Loucy (cell line): ENCODE results near the gene NPIPA5.
"Not testable (repeated sequence)": the region's sequence is repeated elsewhere in the genome, so short reads cannot be mapped to it uniquely, and the experiment has no call there.

ENCODE experiments used
- H2AFZ ChIP-seq: fragments of 200-600 bp; sonication (generic); 2 replicates; pipeline ENCODE4 v1.6.0; 2016; ENCODE audit warnings: antibody characterized with exemption, mild to moderate bottlenecking, low read length, moderate library complexity
- H3F3A ChIP-seq: fragments of 200-600 bp; 2 replicates; pipeline ENCODE4 v1.6.0; 2016; ENCODE audit warnings: antibody characterized with exemption, low read depth, mild to moderate bottlenecking
- H3K27me3 ChIP-seq: fragments of 200-600 bp; sonication (generic); 2 replicates; pipeline ENCODE4 v1.6.1; 2014; ENCODE audit warnings: low read length, mild to moderate bottlenecking; ENCODE audit not compliant: insufficient read depth, poor library complexity, severe bottlenecking
- H3K36me3 ChIP-seq: fragments of 200-600 bp; sonication (generic); 2 replicates; pipeline ENCODE4 v1.6.1; 2016; ENCODE audit warnings: low read length; ENCODE audit not compliant: insufficient read depth
- H3K4me1 ChIP-seq: fragments of 200-600 bp; sonication (generic); 2 replicates; pipeline ENCODE4 v1.5.1; 2014; ENCODE audit warnings: low read length, mild to moderate bottlenecking; ENCODE audit not compliant: insufficient read depth, poor library complexity, severe bottlenecking
- H3K4me2 ChIP-seq: fragments of 200-600 bp; sonication (generic); 2 replicates; pipeline ENCODE4 v1.6.0; 2014; ENCODE audit warnings: antibody characterized with exemption, low read length, low read depth, mild to moderate bottlenecking; ENCODE audit not compliant: poor library complexity, severe bottlenecking
- H3K4me3 ChIP-seq: fragments of 200-600 bp; sonication (generic); 2 replicates; pipeline ENCODE4 v1.5.1; 2014; ENCODE audit warnings: low read length, mild to moderate bottlenecking, mixed read lengths; ENCODE audit not compliant: poor library complexity, severe bottlenecking
- H3K79me2 ChIP-seq: fragments of 200-600 bp; sonication (generic); 2 replicates; pipeline ENCODE4 v1.6.1; 2014; ENCODE audit warnings: low read length; ENCODE audit not compliant: insufficient read depth
- H3K9ac ChIP-seq: fragments of 200-600 bp; sonication (generic); 2 replicates; pipeline ENCODE4 v1.6.0; 2014; ENCODE audit warnings: mild to moderate bottlenecking, low read depth, low read length, moderate library complexity; ENCODE audit not compliant: poor library complexity, severe bottlenecking
- H3K9me2 ChIP-seq: fragments of 200-600 bp; sonication (generic); replicated peaks from 2 replicates; pipeline ENCODE4 v1.6.1; 2016; ENCODE audit warnings: low read depth, low read length, mixed read lengths
- H3K9me3 ChIP-seq: fragments of 200-600 bp; sonication (generic); 2 replicates; pipeline ENCODE4 v1.6.1; 2014; ENCODE audit warnings: mild to moderate bottlenecking, antibody characterized with exemption, low read length, low read depth; ENCODE audit not compliant: insufficient read depth
- H4K20me1 ChIP-seq: fragments of 200-600 bp; sonication (generic); 2 replicates; pipeline ENCODE4 v1.6.0; 2014; ENCODE audit warnings: antibody characterized with exemption, low read length, mild to moderate bottlenecking; ENCODE audit not compliant: insufficient read depth, poor library complexity, severe bottlenecking

NPIPA5 gene

DNA sequence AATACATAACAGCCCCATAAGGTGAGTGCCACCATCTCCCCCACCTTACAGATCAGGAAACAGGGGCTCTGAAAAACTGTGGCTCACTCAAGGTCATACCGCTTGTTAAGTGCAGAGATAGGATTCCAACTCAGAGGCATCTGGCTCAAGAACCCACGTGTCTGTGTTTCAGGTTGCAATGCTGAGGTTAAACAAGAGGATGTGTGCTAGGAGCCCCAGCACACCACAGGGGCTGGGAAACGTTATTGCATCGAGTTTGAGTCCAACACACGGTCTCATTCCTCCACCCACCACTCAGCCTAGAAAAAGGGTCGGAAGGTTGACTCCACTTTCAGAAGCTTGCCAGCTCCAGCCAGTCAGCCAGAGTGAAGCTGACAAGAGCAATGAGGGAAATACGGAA lies 29.4 kb downstream of the NPIPA5 start:
- H3K9me3 ChIP-seq, H4K20me1 ChIP-seq, H3K4me1 ChIP-seq, H3K9me2 ChIP-seq, H3K9ac ChIP-seq, H2AFZ ChIP-seq, H3F3A ChIP-seq, H3K79me2 ChIP-seq, H3K4me2 ChIP-seq, H3K27me3 ChIP-seq, H3K4me3 ChIP-seq, H3K36me3 ChIP-seq: not testable (repeated sequence)

GRCh38 chr16:15342337-15342736 lies 35.8 kb downstream of the NPIPA5 start:
- H3K4me2 ChIP-seq, H3K4me1 ChIP-seq, H3K9me3 ChIP-seq, H3K36me3 ChIP-seq, H3K4me3 ChIP-seq, H3F3A ChIP-seq, H3K9ac ChIP-seq, H3K79me2 ChIP-seq, H4K20me1 ChIP-seq, H3K27me3 ChIP-seq, H2AFZ ChIP-seq, H3K9me2 ChIP-seq: not testable (repeated sequence)

GRCh38 chr16:15338986-15339385 lies 39.1 kb downstream of the NPIPA5 start:
- H3K9me2 ChIP-seq, H3K79me2 ChIP-seq, H4K20me1 ChIP-seq, H3F3A ChIP-seq, H3K4me3 ChIP-seq, H3K27me3 ChIP-seq, H3K4me2 ChIP-seq, H3K36me3 ChIP-seq, H2AFZ ChIP-seq, H3K9ac ChIP-seq, H3K4me1 ChIP-seq, H3K9me3 ChIP-seq: not testable (repeated sequence)

- H3F3A ChIP-seq, H4K20me1 ChIP-seq, H3K27me3 ChIP-seq, H3K4me1 ChIP-seq, H3K9me2 ChIP-seq, H2AFZ ChIP-seq, H3K79me2 ChIP-seq, H3K4me2 ChIP-seq, H3K4me3 ChIP-seq, H3K9ac ChIP-seq, H3K36me3 ChIP-seq, H3K9me3 ChIP-seq: not testable (repeated sequence)
These were observed 40.0 kb downstream of the NPIPA5 start for GRCh38 chr16:15337974-15338605.

- not testable (repeated sequence) for H3K9ac ChIP-seq, H3F3A ChIP-seq, H3K4me3 ChIP-seq, H3K4me1 ChIP-seq, H3K4me2 ChIP-seq, H4K20me1 ChIP-seq, H2AFZ ChIP-seq, H3K36me3 ChIP-seq, H3K9me2 ChIP-seq, H3K27me3 ChIP-seq, H3K79me2 ChIP-seq, H3K9me3 ChIP-seq
These were observed 42.5 kb downstream of the NPIPA5 start for GRCh38 chr16:15335609-15336008.

DNA sequence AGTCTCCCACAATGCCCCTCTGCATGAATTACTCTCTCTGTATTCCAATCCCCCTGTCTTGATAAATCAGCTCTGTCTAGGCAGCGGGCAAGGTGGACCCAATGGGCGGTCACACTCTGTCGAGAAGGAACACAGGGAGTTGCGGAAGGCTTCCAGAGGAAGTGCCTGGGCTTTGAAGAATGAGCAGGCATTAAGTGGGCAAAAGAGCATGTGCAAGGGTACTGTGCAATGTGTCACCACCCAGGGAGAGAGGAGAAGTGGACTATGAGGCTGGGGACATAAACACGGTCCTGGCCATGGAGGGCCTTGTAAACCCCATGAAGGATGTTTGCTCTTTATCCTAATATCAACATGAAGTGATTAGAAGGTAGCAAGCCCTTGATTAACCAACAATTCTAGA lies 44.1 kb downstream of the NPIPA5 start:
- H3F3A ChIP-seq, H3K9me2 ChIP-seq, H3K9me3 ChIP-seq, H3K4me2 ChIP-seq, H3K27me3 ChIP-seq, H4K20me1 ChIP-seq, H3K4me1 ChIP-seq, H3K9ac ChIP-seq, H2AFZ ChIP-seq, H3K79me2 ChIP-seq, H3K36me3 ChIP-seq, H3K4me3 ChIP-seq: not testable (repeated sequence)

GRCh38 chr16:15330978-15331377 lies 47.1 kb downstream of the NPIPA5 start:
- H3K4me3 ChIP-seq, H3K4me2 ChIP-seq, H3K27me3 ChIP-seq, H3F3A ChIP-seq, H3K9me2 ChIP-seq, H2AFZ ChIP-seq, H3K9me3 ChIP-seq, H3K79me2 ChIP-seq, H3K9ac ChIP-seq, H3K4me1 ChIP-seq, H4K20me1 ChIP-seq, H3K36me3 ChIP-seq: not testable (repeated sequence)

DNA sequence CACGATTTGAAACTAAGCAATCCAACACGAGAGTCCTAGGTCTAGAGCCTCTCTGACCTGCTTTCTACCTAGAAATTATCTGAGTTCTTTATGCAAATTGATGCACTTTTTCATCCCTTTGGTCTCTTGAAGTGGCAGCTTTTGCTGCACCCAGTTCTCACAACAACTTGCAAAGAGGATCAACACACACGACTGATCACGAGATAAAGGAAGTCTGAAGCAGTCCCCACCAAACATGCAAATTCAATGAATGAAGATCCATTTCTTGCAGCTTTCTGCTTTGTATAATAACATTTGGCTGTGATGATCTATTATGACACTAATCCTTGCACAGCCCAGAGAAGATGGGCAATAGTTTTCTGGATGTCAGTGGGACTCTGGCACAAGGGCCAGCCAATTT lies 53.1 kb downstream of the NPIPA5 start:
- not testable (repeated sequence) for H3K36me3 ChIP-seq, H3K27me3 ChIP-seq, H4K20me1 ChIP-seq, H3K4me1 ChIP-seq, H3K9me3 ChIP-seq, H3K9me2 ChIP-seq, H3F3A ChIP-seq, H3K79me2 ChIP-seq, H3K4me2 ChIP-seq, H3K9ac ChIP-seq, H3K4me3 ChIP-seq, H2AFZ ChIP-seq
